Smooth muscle cell of the brain vasculature (primary cell): ENCODE results near the gene MS4A6A.
"Not testable (repeated sequence)": the region's sequence is repeated elsewhere in the genome, so short reads cannot be mapped to it uniquely, and the experiment has no call there.

Experiments used
- DNase-seq: peaks from one replicate; pipeline ENCODE4 v3.0.0-alpha.2; 2012; ENCODE audit warnings: low read depth, low spot score

Gene MS4A6A

DNA sequence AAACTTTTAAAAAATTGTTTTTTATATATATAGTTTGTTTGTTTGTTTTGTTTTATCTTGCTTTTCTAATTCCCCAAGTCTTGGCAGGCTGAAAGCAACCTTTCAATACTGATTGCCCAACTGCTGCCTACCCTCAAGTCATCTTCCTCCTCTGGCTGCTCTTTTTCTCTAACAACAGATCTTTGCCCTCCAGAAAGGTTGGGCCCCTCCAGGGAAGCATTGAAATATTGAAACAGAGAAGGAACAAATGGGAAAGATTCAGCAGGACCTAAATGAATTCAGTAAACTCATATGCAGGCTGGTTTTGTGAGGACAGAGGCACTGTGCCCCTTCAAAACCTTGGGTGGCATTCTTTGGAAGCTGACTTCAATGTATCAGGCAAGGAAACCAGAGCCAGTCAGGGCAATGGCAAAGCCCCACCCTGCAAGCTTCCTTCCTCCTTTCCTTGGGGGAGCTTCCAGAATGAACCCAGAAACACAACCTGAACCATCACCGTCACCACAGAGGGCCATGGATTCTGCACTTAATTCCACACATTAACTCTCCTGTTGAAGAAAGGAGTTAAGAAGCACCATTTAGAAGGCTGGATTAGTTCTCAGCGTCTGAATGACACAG lies 815 bp upstream of the MS4A6A start:
- no peak for DNase-seq

DNA sequence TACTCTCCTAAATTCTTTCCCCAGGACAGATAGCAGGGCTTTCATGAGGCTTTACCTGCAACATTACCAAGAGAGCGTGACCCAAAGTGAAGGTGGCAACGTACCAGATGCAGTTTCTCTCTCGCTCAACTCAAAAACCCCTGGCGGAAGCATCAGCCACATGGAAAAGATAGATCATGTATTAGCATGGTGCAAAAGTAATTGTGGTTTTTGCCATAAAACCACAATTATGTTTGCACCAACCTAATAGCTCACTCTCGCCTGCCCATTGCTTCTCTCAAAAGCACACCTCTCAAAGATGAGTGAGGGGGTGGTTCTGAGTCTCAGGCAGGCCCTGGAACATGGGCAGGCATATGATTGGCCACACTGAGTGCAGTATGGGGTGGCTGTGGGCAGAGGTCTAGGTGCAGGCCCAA lies 7.0 kb downstream of the MS4A6A start:
- DNase-seq = no peak

DNA sequence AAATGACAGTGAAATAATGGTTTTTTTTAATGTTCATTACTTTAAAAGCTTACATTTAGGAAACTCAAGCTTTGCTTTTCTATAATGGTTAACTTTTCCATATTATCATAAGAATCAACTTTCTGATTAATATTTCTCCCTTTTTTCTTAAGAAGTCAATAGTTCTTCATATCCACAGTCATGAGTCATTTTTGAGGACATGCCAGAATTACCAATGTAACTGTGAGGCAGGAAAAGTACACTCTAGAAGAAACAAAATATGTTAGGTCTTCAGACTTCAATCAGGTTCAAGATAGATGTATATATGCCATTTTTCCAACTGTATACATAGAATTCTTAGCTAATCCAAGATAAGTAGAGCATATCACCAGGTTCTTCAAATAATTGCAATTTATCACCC lies 10.9 kb downstream of the MS4A6A start:
- no peak for DNase-seq

DNA sequence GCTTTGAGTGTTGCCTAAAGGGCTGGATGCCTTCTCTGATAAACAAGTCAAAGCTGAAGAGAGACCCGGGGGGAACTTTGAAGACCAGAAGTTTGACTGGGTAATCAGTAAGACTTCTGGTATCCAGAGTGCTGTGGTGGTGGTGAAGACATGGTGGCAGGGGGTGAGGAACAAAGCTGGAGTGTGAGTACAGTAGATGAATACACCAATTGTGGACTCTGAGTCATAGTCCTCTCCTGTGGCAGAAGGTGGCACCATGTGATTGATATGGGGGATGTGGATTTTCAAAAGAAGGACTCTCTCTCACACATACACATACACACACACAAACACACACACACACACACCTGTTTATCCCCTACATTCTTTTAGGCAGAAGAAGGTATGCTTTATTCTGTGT lies 12.3 kb downstream of the MS4A6A start:
- DNase-seq = no peak

DNA sequence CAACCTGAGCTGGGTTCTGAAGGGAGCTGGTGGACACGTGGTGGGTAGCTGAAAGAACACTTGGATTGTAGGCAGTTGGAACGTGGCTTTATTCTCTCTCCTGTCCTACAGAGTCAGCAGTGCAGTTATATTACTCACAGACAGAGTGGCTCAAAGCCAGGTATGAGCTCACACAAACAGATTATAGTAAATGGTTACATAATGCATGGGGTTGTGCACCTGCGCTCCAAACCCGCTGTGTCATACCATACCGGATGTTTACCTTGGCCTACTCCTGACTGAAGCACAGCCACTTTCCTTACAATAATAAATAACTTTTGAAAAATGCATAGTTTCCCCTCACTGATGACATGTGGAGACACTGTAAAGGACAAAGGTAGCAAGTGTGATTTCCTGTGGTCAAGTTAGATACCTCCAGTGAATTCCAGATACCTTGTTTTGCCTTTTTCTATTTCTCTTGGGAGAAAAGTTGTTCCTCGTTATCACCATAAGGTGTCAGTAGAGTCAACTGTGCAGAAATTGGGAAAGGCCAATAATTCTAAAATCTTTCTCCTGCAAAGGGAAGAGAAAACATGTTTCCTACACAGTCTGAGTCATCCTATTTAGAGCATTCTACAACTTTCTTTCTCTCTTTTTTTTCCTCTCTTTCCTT lies 13.5 kb downstream of the MS4A6A start:
- no peak for DNase-seq

DNA sequence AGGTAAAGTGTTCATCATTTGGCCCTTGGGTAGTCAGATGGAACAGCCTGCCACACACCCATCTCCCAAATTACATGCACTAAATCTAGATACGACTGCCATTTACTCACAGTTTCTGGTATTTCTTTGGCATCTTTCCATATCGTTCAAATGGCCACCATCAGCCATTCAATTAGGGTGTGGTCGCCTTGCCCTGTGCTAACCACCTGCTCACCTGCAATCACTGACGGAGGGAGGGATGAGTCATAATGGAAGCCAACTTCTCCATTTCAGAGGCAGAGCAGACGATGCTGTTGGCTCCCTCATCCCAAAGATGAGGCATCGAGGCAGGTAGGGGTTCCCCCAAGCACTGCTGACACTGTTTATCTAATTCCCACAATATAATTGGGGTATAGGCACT lies 14.6 kb downstream of the MS4A6A start:
- DNase-seq = no peak

DNA sequence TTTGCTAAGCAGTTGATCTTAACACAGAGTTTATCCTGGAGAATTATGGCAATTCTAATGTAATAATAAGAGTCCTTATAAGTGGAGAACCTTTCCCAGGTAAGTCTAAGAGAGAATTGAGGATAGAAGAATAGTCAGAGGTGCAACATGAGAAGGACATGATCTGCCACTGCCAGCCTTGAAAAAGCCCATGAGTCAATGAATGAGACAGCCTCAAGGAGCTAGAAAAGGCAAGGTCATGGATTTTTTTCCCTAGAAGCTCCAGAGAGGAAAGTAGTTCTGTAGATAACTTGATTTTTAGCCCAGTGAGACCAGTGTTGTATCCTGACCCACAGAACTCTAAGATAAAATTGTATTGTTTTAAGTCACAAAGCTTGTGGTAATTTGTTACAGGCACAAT lies 16.9 kb downstream of the MS4A6A start:
- DNase-seq = no peak

DNA sequence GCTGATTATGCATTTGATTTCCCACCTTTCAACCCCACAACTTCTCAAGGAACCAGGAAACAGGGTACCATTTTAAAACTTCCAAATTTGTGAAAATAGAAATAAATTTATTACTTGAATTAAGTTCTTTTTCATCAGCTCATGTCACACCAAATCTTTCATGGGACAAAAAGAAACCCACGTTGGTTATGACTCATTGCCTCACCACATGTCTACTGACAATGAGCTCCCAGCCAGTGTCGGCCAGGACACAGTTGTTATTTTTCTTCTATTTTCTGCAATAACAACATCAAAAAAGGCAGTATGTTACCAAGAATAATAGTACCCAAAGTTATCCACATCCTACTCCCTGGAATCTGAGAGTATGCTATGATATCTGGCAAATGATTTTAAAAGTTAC lies 17.3 kb downstream of the MS4A6A start:
- no peak for DNase-seq

DNA sequence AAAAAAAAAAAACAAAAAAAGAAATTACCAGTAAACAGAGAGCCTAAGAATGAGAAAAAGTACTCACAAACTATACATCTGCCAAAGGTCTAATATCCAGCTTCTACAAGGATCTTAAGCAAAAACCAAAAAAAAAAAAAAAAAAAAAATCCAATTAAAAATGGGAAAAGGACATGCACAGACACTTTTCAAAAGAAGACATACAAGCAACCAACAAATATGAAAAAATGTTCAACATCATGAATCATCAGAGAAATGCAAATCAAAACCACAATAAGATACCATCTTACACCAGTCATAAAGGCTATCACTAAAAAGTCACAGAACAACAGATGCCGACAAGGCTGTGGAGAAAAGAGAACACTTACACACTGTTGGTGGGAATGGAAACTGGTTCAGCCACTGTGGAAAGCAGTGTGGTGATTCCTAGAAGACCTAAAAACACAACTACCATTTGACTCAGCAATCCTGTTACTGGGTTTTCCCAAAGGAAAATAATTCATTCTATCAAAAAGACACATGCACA lies 18.3 kb downstream of the MS4A6A start:
- DNase-seq = no peak

DNA sequence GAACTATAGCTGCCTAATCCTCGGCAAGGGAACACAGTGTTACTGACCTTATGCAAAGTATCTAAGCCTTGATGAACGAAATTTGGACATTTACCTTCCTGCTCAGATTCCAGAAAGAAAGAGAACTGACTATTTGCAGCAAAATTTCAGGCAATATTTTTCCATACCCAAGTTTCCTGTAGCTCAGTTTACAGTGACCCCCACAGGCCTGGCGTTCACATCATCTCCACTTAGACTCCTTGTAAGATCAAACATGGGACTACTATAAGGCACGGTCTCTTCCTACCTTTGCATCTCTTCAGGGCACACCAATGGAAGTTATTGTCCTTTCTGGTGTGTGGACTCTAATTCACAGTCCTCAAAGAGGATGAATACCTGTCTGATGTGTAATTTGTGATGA lies 21.1 kb downstream of the MS4A6A start:
- no peak for DNase-seq

DNA sequence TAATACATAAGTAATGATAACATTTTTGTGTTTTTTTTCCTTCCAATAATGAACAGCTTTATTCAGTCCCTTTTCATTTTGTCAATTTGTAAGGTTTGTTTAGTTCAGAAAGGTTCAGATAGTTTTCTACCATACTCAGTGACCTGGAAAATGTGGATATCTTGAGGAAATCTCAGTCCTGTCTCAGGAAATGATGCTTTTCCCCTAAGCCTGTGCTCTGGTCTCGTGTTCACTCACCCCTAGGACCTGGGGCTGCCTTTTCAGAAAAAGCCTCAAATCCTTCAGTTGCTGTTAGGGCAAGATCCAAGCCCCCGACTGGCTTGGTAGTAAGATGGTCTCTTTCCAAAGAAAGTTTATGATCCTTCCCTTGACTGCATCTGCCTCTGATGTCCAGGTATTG lies 21.8 kb downstream of the MS4A6A start:
- no peak for DNase-seq

DNA sequence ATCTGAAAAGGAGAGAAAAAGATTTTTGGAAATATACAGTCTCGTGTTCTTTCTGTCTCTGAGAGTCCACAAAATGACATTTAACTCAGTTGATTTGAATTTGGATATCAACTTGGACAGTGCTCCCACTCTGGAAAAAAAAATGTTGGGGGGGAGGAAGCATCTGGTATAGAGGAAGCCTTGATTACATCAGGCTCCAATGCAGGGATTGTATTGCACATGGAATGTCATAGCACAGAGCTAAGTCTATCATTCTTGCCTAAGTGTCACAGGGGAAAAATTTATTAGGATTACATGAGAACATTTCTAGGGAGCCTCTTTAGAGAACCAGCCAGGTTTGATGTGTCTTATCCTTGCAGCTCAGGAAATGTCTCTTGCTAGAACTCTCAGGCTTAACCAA lies 23.0 kb downstream of the MS4A6A start:
- DNase-seq = no peak

DNA sequence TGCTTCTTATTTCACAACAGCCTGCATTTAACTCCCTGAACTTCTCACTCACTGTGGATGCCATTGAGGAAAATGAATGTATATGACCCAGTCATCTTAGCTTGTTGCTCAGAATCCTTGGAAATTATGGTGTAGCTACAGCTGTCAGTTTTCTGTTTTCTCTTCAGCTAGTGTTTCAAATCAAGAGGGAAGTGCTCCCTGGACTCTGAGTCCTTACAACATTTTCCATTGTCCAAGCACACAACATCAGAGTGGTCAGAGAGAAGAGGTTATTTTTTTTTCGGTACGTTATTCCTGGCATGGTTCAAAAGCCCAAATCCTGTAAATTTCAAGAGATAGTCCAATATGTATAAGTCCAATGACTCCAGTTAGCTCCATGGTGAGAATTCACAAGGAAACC lies 23.6 kb downstream of the MS4A6A start:
- no peak for DNase-seq

DNA sequence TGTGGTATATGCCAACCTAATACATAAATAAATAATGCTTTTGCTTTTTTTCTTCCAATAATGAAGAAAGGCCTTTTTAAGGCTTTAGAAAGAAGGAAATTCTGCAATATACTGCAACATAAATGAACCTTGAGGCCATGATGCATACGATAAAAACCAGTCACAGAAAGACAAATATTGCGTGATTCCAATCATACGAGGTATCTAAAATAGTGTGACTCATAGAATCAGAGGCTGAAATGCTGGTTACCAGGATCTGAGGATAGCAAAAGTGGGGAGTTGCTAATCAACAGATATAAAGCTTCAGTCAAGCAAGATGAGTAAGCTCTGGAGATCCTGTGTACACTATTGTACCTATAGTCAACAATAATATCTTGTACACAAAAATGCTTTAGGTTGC lies 24.2 kb downstream of the MS4A6A start:
- no peak for DNase-seq

DNA sequence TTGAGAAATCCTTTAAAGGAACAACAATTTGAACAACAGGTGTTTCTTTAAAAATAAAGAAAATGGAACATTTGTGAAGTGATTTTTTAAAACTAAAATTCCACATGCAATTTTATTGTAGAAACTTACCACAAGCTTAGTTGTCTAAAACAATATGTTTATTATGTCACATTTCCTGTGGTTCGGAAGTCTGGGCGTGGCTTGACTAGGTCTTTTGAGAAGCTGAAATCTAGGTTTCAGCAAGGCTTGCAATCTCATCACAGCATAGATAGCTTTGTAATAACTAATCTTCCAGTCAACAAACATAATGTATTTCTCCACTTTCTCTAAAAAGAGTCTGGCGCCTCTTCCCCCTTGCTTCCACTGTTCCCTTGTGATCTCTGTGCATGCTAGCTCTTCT lies 27.0 kb downstream of the MS4A6A start:
- DNase-seq = no peak

DNA sequence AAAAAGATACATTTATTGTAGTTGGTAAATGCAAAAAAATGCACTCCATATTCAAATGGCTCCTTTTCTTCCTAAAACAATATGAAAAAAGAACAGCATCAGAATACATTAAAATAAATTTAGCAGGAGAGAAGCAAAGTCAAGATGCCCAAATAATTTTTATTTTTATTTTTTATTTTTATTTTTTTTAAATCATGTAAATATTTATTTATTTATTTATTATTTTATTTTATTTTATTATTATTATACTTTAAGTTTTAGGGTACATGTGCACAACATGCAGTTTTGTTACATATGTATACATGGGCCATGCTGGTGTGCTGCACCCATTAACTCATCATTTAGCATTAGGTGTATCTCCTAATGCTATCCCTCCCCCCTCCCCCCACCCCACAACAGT lies 30.2 kb downstream of the MS4A6A start:
- not testable (repeated sequence) for DNase-seq

DNA sequence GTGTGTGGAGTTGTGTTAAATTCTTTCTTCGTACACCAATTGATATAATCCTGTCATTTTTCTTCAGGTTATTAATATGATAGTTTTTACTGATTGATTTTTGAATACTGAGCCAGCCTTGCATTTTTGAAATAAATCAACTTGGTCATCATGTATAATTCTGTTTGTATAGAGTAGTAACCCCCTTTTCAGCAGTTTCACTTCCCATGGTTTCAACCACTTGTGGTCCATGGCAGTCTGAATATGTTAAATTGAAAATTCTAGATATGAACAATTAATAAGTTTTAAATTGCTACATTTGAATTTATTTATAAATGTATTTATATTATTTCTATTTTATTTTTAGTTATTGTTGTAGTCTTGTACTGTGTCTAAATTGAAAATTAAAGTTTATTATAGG lies 32.6 kb downstream of the MS4A6A start:
- DNase-seq = no peak

DNA sequence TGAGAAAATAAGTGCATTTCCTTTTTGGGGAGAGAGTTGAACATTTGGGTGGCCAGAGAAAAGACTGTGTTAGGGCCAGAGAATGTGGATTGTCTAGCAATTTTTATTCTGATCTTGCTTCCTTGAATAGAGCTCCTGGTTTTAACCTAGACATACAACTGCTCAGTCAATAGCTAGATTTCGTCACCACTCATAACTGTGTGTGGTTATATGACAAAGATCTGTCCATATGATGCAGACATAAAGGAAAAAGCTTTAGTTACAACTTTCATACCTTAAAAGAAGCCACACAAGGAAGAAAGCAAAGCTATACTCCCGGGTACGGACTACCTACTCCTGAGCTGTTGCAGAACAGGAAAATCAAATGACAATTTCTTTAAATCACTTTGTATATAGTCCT lies 37.2 kb downstream of the MS4A6A start:
- DNase-seq = no peak

DNA sequence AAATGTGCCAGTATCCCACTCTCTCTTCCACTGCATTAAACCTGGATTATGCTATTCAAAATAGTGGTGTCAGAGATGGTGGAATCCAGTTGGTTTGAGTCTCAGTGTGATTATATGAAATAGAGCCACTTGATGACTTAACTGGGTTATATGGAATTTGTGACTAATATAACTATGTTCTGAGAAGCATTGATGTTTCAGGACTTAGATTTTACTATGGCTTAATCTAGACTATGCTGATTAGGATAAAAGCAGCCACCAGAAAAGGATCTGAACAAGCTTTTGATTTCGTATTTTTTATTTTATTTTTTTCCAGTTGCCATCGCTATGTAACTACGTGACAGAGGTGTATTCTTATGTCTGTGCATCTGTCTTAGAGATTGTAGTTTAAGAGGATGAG lies 39.1 kb downstream of the MS4A6A start:
- DNase-seq = no peak

DNA sequence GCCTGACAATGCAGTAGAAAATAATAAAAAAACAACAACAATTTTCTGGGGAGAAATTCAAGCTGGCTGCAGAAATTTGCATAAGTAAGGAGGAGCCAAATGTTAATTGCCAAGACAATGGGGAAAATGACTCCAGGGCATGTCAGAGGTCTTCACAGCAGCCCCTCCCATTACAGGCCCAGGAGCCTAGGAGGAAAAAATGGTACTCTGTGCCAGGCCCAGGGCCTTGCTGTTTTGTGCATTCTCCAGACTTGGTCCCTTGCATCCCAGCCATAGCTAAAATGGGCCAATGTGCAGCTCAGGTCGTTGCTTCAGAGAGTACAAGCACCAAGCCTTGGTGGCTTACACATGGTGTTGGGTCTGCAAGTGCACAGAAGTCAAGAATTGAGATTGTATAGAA lies 49.0 kb downstream of the MS4A6A start:
- DNase-seq = no peak

DNA sequence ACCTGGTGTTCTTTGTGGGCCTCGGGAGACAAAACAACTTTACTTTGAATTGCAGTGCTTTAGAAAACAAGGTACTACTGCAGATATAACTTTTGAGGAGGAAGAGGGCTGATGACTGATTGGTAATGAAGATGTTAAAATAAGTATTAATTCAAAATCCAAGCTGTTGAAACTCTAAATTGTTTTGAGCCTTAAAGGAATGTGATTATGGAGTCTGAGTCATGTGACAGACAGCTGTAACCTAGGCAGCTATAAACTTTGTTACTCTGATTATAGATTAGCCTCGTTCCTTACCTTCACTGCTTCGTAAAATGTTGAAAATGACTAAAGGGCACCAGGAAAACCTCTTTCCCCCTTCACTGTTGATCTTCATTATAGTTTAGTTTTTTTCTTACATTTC lies 51.0 kb downstream of the MS4A6A start:
- DNase-seq = no peak

DNA sequence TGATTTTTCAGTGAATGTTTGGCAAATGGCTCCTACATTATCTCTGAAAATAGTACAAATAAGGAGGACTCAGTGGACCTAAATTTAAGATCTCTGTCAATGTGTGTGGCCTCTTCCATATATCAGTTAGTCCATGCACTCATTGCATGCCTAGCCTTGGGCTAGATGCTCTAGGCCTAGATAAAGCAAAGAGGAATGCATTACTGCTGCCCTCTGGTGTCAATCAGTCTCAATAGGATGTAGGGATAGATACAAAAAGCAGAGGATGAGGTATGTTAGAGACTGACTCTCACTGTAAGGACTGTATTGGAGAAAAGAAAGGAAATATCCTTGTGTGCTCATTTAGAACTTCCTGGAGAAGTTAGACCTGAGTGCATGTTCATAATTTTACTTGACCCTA lies 52.4 kb downstream of the MS4A6A start:
- no peak for DNase-seq

DNA sequence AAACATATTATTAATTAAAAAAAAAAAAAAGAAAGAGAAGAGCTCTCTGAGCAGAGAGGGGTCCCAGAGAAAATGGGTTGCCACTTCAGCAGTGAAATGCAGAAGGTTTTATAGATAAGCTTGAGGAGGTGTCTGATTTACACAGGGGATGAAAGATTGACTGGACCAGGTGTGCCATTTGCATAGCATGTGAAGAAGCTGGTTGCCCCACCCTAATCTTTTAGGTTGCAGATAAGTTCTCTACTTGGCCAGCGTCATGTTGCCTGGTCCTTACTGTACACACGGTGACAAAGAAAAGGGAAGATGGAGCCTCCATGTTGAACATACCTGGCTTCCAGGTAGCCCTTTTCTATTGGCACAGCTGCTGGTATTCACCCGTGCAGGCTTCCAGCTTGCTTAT lies 53.0 kb downstream of the MS4A6A start:
- no peak for DNase-seq

DNA sequence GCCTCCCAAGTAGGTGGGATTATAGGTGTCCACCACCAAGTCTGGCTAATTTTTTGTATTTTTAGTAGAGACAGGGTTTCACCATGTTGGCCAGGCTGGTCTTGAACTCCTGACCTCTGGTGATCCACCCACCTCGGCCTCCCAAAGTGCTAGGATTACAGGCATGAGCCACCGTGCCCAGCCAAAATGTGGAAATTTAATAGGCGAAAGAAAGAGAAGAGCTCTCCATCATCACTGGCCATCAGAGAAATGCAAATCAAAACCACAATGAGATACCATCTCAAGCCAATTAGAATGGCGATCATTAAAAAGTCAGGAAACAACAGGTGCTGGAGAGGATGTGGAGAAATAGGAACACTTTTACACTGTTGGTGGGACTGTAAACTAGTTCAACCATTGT lies 54.0 kb downstream of the MS4A6A start:
- not testable (repeated sequence) for DNase-seq
